Uterus (tissue), 4 donors: ENCODE results near the gene CYSTM1. TPM values are rescaled to one million over a fixed set of nuclear protein-coding genes. Genes with fewer than 3 reads are reported as not detected.

Experiments
- DNase-seq, 2 donors: peaks; one replicate each; pipeline ENCODE4 v3.0.0-alpha.2; 2019 to 2020
- H3K27ac ChIP-seq, 2 donors: fragments of 200-600 bp; sonication (generic); 1 replicate in 1 of 2; 2 replicates in 1 of 2; pipeline ENCODE4 v1.5.1; 2016 to 2018
- H3K27me3 ChIP-seq, 2 donors: fragments of 200-600 bp; sonication (generic); one replicate each; pipeline ENCODE4 v1.5.1; 2018 to 2019; ENCODE audit warnings: control low read depth in 1 of 2
- H3K36me3 ChIP-seq, 2 donors: fragments of 200-600 bp; sonication (generic); one replicate each; pipeline ENCODE4 v1.5.1; 2019; ENCODE audit warnings: control low read depth in 1 of 2
- H3K4me1 ChIP-seq, 2 donors: fragments of 200-600 bp; sonication (generic); one replicate each; pipeline ENCODE4 v1.5.1; 2018 to 2019; ENCODE audit warnings: control low read depth in 1 of 2
- H3K4me3 ChIP-seq, 2 donors: fragments of 200-600 bp; sonication (generic); 1 replicate in 1 of 2; 2 replicates in 1 of 2; pipeline ENCODE4 v1.5.1; 2018 to 2019; ENCODE audit warnings: mild to moderate bottlenecking in 1 of 2
- H3K9me3 ChIP-seq, 2 donors: fragments of 200-600 bp; sonication (generic); one replicate each; pipeline ENCODE4 v1.5.1; 2019; ENCODE audit warnings: control low read depth in 1 of 2
- POLR2A ChIP-seq, 2 donors: fragments of 450-650 bp; IDR thresholded peaks; one replicate each; pipeline ENCODE4 v1.6.1; 2016; ENCODE audit warnings: antibody characterized with exemption in 2 of 2, mild to moderate bottlenecking in 1 of 2, moderate library complexity in 1 of 2
- intact Hi-C: fragments of 100-400 bp; cut with DNase I; formaldehyde crosslinking; loops from one replicate; pipeline ENCODE4 v1.15.1; 2023; ENCODE audit warnings: low total_unique reads
- total RNA-seq, 4 donors: library from RNA; depleted of rRNA in 3 of 4; stranded (reverse); fragments of >200 nt in 3 of 4; gene quantifications; one replicate each; pipeline versions ENCODE4 v1.1.0 to v1.2.4, GENCODE V29; 2014 to 2023
- TF ChIP-seq, protein P1 (sequence below), 4 experiments: fragments of 200-600 bp in 2 of 4; fragments of 450-650 bp in 2 of 4; sonication (generic) in 2 of 4; IDR thresholded peaks; one replicate each; pipeline ENCODE4 v1.5.1; 2016 to 2019; ENCODE audit warnings: antibody characterized with exemption in 4 of 4, mild to moderate bottlenecking in 2 of 4, moderate library complexity in 1 of 4
- donor health status: DM: yes; HTN: yes; CAD: no.

The CYSTM1 gene
- total RNA-seq, 4 donors from 2014 or later = 4.4 to 76.8 (median 45.3) TPM

DNA sequence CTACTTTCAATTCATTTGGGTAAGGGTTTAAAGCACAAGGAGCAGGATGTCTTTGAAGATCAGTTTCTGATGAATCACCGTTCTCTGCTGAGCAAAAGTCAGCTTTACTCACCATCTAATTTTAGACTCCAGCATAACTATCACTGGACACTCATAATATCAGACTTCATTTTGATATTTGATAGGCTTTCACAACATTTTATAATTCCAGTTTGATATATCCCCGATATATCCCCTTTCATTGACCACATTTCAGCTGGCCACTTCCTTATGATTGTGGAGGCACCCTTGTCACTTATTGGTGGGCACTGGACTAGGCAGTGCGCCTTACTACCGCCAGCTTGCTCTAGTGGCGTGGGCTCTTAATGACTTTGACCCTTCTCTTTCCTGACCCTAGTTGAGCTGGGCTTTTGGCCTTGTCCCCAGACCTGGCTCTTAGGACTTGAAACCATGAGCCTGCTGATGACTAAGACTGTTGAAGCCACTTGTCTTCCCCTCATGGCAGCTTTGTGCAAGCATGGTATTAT lies 46.8 kb downstream of the CYSTM1 start:
- peak overlapping the region; percentile 13 to 23 for H3K27ac ChIP-seq
- TF ChIP-seq POLR2A (IDR thresholded peaks at IDR 0.05) = no peak
- TF ChIP-seq, protein P1, sequence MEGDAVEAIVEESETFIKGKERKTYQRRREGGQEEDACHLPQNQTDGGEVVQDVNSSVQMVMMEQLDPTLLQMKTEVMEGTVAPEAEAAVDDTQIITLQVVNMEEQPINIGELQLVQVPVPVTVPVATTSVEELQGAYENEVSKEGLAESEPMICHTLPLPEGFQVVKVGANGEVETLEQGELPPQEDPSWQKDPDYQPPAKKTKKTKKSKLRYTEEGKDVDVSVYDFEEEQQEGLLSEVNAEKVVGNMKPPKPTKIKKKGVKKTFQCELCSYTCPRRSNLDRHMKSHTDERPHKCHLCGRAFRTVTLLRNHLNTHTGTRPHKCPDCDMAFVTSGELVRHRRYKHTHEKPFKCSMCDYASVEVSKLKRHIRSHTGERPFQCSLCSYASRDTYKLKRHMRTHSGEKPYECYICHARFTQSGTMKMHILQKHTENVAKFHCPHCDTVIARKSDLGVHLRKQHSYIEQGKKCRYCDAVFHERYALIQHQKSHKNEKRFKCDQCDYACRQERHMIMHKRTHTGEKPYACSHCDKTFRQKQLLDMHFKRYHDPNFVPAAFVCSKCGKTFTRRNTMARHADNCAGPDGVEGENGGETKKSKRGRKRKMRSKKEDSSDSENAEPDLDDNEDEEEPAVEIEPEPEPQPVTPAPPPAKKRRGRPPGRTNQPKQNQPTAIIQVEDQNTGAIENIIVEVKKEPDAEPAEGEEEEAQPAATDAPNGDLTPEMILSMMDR (IDR thresholded peaks at IDR 0.05) = no peak
- no peaks in the 10 kb centered on the region for H3K36me3 ChIP-seq
- no peak for DNase-seq
- no peak overlapping the region for H3K4me3 ChIP-seq
- H3K4me1 ChIP-seq = peaks cover 0 to 4% of the 10 kb centered on the region in 2 donors
- intact Hi-C loops = no loop called here
- no peaks in the 10 kb centered on the region for H3K27me3 ChIP-seq
- H3K9me3 ChIP-seq = no peaks in the 10 kb centered on the region

DNA sequence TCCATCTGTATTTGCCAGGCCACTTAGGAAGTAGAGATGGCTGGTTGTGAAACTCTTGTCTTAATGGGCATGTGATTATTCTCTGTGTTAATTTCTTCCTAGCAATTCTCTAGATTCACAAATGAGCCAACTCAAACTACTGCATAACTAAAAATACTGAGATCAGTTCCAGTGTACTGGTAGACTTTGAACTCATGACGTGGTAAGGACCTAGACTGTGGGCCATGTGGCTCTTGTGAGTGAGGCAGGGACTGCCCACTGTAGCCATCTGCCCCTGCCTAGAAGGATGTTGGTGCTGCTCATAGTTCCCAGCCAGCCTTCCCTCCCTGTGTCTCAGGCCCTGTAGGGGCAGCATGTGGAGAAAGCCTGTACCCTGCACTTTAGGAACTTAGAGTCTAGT lies 47.4 kb downstream of the CYSTM1 start:
- Histone ChIP-seq H3K36me3 (no peaks in the 10 kb centered on the region), H3K9me3 (no peaks in the 10 kb centered on the region), H3K27me3 (no peaks in the 10 kb centered on the region), H3K4me3 (no peak overlapping the region), H3K4me1 (peaks cover 0 to 4% of the 10 kb centered on the region in 2 donors), H3K27ac (no peak overlapping the region)
- intact Hi-C loops = no loop called here
- TF ChIP-seq, protein P1 (IDR thresholded peaks at IDR 0.05) = no peak
- no peak for TF ChIP-seq POLR2A (IDR thresholded peaks at IDR 0.05)
- no peak for DNase-seq

DNA sequence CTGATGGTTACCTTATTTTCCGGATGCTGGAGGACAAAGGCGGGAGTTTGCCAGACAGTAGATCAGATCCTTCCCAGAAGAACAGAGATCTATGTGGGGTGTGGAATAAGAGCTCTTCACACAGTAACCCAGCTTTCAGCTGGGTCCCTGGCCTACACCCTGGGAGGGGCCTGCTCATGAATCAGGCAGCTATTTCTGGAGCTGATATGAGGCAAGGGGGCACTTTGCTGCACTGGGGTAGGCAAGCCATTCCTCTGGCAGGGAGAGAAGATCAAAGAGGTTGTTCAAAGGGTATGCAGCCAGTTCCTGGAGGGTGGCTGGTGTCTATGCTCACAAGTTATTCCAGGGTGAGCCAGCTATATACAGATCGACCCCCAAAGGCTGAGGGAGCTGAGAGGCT lies 48.6 kb downstream of the CYSTM1 start:
- Histone ChIP-seq H3K36me3 (no peaks in the 10 kb centered on the region), H3K4me3 (no peak overlapping the region), H3K4me1 (peaks cover 0 to 4% of the 10 kb centered on the region in 2 donors), H3K27me3 (no peaks in the 10 kb centered on the region), H3K27ac (no peak overlapping the region), H3K9me3 (no peaks in the 10 kb centered on the region)
- TF ChIP-seq, protein P1 (IDR thresholded peaks at IDR 0.05) = no peak
- TF ChIP-seq POLR2A (IDR thresholded peaks at IDR 0.05) = no peak
- intact Hi-C loops = no loop called here
- DNase-seq = no peak

DNA sequence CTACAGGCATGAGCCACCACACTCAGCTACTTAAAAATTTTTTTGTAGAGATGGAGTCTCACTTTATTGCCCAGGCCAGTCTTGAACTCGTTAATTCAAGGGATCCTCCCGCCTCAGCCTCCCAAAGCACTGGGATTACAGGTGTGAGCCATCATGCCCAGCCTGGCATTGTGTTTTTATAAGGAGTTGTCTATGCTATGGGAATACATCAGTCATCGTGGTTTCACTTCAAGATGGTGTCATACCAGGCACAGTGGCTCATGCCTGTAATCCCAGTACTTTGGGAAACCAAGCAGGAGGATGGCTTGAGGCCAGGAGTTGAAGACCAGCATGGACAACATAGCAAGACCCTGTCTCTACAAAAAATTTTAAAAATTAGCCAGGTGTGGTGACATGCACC lies 49.7 kb downstream of the CYSTM1 start:
- no peaks in the 10 kb centered on the region for H3K27me3 ChIP-seq
- no peak for TF ChIP-seq POLR2A (IDR thresholded peaks at IDR 0.05)
- TF ChIP-seq, protein P1 (IDR thresholded peaks at IDR 0.05) = no peak
- no peak overlapping the region for H3K4me3 ChIP-seq
- H3K27ac ChIP-seq = no peak overlapping the region
- H3K4me1 ChIP-seq = peaks cover 0 to 4% of the 10 kb centered on the region in 2 donors
- intact Hi-C loops = no loop called here
- H3K9me3 ChIP-seq = no peaks in the 10 kb centered on the region
- DNase-seq = no peak
- no peaks in the 10 kb centered on the region for H3K36me3 ChIP-seq

DNA sequence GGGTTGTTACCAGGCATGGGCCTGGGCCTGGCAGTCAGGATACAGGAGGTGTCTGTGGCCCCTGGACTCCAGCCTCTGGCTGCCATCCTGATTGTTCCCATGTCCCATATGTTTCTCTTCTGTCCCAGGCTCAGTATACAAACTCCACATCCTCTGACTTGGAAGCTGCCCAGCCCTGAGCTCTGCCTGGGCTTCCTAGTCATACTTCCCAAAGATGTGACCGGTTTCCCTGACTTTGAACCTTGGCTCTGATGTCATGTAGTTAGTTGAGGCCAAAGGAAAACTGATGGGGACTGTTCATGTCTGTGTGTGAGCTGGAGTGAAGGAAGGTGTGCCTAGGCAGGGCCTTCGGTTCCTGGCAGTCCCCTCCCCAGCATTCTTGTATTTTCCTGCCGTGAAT lies 50.4 kb downstream of the CYSTM1 start:
- Histone ChIP-seq H3K9me3 (no peaks in the 10 kb centered on the region), H3K27me3 (no peaks in the 10 kb centered on the region), H3K27ac (no peak overlapping the region), H3K36me3 (no peaks in the 10 kb centered on the region), H3K4me1 (peaks cover 0 to 4% of the 10 kb centered on the region in 2 donors), H3K4me3 (no peak overlapping the region)
- TF ChIP-seq POLR2A (IDR thresholded peaks at IDR 0.05) = no peak
- TF ChIP-seq, protein P1 (IDR thresholded peaks at IDR 0.05) = no peak
- intact Hi-C loops = no loop called here
- no peak for DNase-seq
